Activated naive CD4-positive, alpha-beta T cell treated with anti-CD3 and anti-CD28 coated beads, Interleukin-2, amount 50 U/mL, for 24 hours (primary cell): ENCODE data around the gene ERVW-1.
A peak's percentile ranks its signal among the peaks of the same experiment; 100 is the strongest.
"Not testable (repeated sequence)": the region's sequence is repeated elsewhere in the genome, so short reads cannot be mapped to it uniquely, and the experiment has no call there.

Experiments used
- H3K27ac Mint-ChIP-seq: one replicate; pipeline ENCODE4 v1.8.0; 2021; ENCODE audit warnings: mild to moderate bottlenecking, mixed read lengths
- H3K27me3 Mint-ChIP-seq: one replicate; pipeline ENCODE4 v1.8.0; 2021; ENCODE audit warnings: mixed read lengths
- H3K36me3 Mint-ChIP-seq: one replicate; pipeline ENCODE4 v1.8.0; 2021; ENCODE audit warnings: mixed read lengths
- H3K4me1 Mint-ChIP-seq: one replicate; pipeline ENCODE4 v1.8.0; 2021; ENCODE audit warnings: mixed read lengths
- H3K4me3 Mint-ChIP-seq: one replicate; pipeline ENCODE4 v1.8.0; 2021; ENCODE audit warnings: mild to moderate bottlenecking, mixed read lengths
- H3K9me3 Mint-ChIP-seq: one replicate; pipeline ENCODE4 v1.8.0; 2021; ENCODE audit warnings: mixed read lengths

Gene ERVW-1

DNA sequence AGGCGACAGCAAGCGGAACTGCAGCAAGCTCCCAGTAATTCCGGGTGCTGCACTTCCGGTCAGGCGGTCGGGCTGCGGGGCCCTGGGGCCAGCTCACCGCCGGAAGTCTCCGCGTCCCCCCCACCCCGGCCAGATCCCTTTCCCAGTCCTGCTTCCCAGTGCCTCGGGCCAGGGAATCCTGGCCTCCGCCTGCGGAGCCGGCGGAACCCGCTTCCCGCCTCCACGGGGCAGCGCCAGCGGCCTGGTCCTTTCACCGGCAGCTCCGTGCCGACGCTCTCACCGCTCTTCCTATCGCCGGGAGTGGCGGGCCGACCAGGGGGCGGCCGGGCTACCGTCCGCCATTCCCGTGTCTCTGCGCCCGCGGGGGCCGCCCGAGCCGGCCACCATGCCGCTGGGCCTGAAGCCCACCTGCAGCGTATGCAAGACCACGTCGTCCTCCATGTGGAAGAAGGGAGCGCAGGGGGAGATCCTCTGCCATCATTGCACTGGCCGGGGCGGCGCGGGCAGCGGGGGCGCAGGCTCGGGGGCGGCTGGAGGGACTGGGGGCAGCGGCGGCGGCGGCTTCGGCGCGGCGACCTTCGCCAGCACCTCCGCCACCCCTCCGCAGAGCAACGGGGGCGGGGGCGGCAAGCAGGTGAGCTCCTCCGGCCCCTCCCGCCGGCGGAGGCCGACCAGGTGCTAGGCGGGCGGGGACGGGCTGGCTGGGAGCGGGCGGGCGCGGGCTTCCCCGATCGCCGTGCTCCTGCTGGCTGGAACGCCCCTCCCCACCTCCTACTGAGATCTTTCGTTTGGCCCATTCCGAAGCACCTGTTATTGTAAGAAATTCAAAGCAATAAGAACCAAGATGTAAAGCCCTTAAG, 30.2 kb downstream of the ERVW-1 start, which contains the start of gene GATAD1:
Gene GATAD1 (plus strand): TSS at position 138 of the 860 bp plus-strand sequence. CDS start 248 bp downstream, at position 386.
- no peaks in the 10 kb centered on the region for H3K9me3 Mint-ChIP-seq
- H3K36me3 Mint-ChIP-seq: no peaks in the 10 kb centered on the region
- peak within 1 kb of the TSS; percentile 98 for H3K27ac Mint-ChIP-seq

DNA sequence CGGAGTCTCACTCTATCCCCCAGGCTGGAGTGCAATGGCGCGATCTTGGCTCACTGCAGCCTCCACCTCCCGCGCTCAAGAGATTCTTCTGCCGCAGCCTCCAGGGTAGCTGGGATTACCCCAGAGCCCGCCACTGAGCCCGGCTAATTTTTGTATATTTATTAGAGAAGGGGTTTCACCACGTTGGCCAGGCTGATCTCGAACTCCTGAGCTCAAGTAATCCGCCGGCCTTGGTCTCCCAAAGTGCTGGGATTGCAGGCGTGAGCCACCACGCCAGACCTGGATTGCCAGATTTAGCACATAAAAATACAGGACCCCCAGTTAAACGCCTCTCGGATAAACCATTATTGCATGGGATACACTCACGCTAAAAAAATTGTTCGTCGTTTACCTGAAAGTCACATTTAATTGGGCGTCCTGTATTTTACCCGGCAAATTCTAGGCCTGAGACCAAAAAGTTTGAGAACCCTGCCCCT, 30.8 kb downstream of the ERVW-1 start:
- Mint-ChIP-seq H3K4me1 (peaks cover 22% of the 10 kb centered on the region), H3K27me3 (no peaks in the 10 kb centered on the region), H3K27ac (peak overlapping the region; percentile 96), H3K9me3 (no peaks in the 10 kb centered on the region), H3K36me3 (no peaks in the 10 kb centered on the region), H3K4me3 (peak overlapping the region; percentile 87)

More for the DNA sequence above, 30.2 kb downstream of the ERVW-1 start, which contains the start of gene GATAD1:
- Mint-ChIP-seq H3K27me3 (no peaks in the 10 kb centered on the region), H3K4me1 (peaks cover 22% of the 10 kb centered on the region), H3K4me3 (peak within 1 kb of the TSS; percentile 96)

DNA sequence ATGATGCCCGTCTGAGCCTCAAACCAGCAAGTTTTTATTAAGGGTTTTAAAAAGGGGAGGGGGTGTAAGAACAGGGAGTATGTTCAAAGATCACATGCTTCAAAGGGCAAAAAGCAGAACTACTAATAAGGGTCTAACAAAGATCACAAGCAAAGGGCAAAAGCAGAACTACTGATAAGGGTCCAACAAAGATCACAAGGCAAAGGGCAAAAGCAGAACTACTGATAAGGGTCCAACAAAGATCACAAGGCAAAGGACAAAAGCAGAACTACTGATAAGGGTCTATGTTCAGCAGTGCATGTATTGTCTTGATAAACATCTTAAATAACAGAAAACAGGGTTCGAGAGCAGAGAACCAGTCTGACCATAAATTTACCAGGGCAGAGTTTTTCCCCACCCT, 35.0 kb downstream of the ERVW-1 start:
- not testable (repeated sequence) for H3K4me3 Mint-ChIP-seq, H3K27me3 Mint-ChIP-seq, H3K9me3 Mint-ChIP-seq, H3K36me3 Mint-ChIP-seq
- peak overlapping the region; percentile 10 for H3K27ac Mint-ChIP-seq
- H3K4me1 Mint-ChIP-seq: peaks cover 17% of the 10 kb centered on the region

DNA sequence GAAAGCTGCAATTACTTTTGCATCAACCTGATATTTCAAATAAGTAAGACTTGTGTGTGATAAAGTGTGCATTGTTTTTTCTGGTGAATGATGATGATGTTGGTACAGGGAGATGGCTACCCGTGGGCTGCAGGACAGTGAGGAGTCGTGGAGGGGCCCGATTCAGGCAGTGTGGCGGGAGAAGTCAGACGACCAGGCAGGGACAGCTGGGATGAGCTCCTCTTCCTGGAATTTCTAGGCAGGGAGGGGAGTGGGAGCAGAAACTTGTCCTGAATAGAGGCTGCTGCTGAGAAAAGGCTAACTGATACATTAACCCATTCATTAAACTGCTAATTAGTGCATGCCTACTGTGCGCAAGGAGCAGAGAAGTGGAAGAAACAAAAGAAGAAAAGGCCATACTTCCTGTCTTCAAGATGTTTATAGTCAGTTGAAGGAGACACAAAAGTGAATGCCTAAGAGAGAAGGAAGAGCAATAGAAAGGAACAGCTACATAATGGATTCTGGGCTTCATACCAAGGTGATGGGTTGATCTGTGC, 39.7 kb downstream of the ERVW-1 start:
- Mint-ChIP-seq H3K27ac (no peak overlapping the region), H3K4me3 (no peak overlapping the region), H3K36me3 (no peaks in the 10 kb centered on the region), H3K27me3 (no peaks in the 10 kb centered on the region), H3K9me3 (no peaks in the 10 kb centered on the region), H3K4me1 (no peaks in the 10 kb centered on the region)

DNA sequence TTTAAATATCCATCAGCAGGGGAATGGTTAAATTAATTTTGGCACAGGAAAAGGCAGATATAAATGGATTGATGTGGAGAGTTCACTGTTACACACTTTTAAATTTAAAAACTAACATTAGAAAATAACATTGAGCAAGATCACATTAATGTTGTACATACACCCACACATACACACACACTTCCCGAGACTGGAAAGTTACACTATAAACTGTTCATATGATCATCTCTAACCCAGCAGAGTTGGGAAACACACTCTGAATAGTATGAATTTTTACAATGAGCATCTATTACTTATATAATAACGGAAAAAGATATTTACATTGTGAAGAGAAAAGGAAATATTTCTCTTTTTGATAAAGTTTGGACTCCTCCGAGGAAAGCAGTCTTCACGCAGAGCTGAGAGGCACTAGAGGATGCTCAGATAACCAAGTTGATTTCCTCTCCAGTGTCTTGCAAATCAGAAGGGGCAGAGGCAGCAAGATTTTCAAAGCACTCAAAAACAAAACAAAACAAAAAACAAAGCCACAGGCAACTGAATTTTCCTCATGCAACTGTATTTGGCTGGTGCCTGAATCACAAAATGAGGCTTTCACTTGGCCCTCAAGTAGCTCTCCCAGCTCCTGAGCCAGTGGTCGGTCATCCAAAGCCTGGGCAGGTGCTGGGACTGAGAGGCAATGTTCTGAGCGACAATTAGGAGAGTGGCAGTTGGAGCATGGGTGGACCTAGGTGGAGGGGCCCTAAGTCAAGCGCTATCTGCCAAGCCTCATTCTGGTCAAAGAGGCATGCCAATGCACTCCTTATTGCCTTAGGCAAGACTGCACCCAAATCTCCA, 40.9 kb downstream of the ERVW-1 start:
- no peaks in the 10 kb centered on the region for H3K4me1 Mint-ChIP-seq
- no peaks in the 10 kb centered on the region for H3K36me3 Mint-ChIP-seq
- H3K27me3 Mint-ChIP-seq: no peaks in the 10 kb centered on the region
- no peak overlapping the region for H3K4me3 Mint-ChIP-seq
- H3K27ac Mint-ChIP-seq: no peak overlapping the region
- no peaks in the 10 kb centered on the region for H3K9me3 Mint-ChIP-seq

DNA sequence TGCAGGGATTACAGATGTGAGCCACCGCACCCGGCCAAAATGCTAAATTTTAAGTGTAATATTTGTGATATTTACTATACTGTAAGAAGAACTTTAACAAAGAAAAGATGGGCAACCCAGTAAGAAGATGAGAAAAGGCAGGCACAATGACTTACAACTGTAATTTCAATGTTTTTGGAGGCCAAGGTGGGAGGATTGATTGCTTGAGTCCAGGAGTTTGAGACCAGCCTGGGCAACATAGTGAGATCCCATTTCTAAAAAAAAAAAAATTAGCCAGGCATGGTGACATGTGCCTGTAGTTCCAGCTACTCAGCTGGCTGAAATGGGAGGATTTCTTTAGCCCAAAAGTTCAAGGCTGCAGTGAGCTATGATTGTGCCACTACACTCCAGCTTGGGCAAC, 42.2 kb downstream of the ERVW-1 start:
- Mint-ChIP-seq H3K27ac (no peak overlapping the region), H3K4me1 (no peaks in the 10 kb centered on the region), H3K27me3 (no peaks in the 10 kb centered on the region), H3K36me3 (no peaks in the 10 kb centered on the region), H3K4me3 (no peak overlapping the region), H3K9me3 (no peaks in the 10 kb centered on the region)

DNA sequence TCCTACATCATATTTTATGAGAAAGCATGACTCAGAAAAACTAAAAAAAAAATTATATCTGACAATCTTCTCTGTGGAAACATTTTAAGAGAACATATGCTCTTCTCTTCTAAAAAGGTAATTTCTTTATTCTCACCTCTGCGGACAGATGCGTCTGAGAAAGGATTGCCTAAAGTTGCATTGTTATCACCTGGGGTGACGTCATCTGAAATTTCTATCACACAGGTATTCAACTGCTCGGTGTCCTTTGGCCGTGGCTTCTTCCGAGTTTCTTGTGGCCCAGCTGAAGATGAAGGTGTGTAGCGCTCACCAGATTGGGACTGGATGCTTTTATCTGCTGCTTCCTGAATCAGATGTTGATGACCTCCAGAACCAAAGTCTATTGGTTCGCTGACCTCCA, 44.7 kb downstream of the ERVW-1 start:
- Mint-ChIP-seq H3K9me3 (no peaks in the 10 kb centered on the region), H3K27ac (no peak overlapping the region), H3K4me1 (no peaks in the 10 kb centered on the region), H3K27me3 (no peaks in the 10 kb centered on the region), H3K4me3 (no peak overlapping the region), H3K36me3 (no peaks in the 10 kb centered on the region)

DNA sequence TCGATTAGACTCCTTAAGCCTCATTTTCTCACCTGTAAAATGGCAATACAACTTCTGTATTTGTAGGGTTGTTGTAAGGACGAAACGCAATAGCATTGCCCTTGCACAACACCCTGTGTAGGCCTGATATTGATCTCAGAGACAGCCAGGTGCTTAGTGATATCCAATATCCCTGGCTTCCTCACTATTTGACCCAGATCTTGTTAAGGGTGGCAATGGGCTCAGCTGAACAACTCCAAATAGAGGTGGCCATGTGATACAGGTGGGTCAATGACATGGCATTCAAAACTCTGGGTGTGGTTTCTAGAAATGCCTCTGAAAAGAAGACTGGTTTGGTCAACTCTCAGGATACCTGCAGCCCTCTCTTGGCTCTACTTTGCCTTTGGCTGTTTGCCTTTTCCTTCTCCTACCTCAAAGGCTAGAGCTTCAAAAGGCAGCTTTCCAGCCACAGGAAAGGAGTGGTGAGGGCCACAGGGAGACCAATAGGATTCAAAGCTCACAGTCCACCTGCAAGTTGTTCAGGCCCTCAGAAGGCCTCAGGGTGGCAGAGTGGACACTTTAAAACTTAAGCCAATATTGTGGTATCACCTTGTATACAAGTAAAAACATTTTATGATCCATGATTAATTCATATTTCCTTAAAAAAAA, 45.3 kb downstream of the ERVW-1 start:
- Mint-ChIP-seq H3K9me3 (no peaks in the 10 kb centered on the region), H3K27ac (no peak overlapping the region), H3K36me3 (no peaks in the 10 kb centered on the region), H3K27me3 (no peaks in the 10 kb centered on the region), H3K4me1 (no peaks in the 10 kb centered on the region), H3K4me3 (no peak overlapping the region)

DNA sequence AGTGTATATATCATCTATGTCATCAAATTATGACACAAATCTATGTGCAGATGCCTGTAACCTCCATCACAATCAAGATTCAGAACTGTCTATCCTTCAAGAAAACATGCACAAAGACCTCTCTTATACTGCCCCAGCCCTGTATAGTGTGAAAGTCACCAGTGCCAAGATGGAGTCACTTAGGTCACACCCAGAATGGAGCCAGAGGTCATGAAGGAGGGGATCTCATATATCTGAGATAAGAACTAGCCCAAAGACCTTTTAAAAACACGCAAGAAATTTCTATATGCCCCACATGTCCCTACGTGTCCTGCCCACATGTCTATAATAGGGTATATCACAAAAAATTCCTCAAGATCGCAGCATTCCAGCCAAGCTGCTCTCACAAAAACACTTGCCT, 50.6 kb downstream of the ERVW-1 start:
- Mint-ChIP-seq H3K27ac (no peak overlapping the region), H3K9me3 (no peaks in the 10 kb centered on the region), H3K4me3 (no peak overlapping the region), H3K36me3 (no peaks in the 10 kb centered on the region), H3K27me3 (peaks cover 12% of the 10 kb centered on the region), H3K4me1 (peaks cover 10% of the 10 kb centered on the region)

DNA sequence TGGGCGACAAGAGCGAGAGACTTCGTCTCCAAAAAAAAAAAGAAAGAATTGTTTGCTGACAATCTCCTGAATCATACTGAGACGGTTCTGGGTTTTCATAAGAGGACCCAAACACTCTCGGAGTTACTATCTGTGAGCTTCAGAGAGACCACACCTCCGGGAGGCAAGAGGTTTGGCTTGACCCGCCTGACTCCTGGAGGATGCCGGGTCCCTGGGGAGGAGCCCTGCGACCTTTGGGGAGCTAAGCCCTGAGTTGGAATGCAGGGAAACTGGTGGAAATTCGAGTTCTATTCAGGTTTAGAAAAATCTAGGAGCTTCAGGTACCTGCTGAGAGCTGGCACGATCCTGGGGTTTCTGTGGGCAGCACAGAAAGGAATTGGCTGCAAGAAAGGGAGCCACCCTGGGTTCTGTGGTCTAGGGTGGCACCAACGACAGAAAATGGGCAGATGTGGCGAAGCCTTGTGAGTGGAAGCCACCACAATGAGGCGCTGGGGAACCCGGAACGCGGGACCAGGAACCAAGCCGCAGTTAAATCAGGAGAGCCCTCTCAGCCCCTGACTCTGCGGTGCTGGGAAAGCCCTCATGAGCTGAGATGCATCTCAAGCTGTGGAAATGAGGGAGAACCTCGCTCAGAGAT, 52.3 kb downstream of the ERVW-1 start:
- Mint-ChIP-seq H3K4me3 (peak overlapping the region; percentile 27), H3K9me3 (no peaks in the 10 kb centered on the region), H3K27ac (no peak overlapping the region)

DNA sequence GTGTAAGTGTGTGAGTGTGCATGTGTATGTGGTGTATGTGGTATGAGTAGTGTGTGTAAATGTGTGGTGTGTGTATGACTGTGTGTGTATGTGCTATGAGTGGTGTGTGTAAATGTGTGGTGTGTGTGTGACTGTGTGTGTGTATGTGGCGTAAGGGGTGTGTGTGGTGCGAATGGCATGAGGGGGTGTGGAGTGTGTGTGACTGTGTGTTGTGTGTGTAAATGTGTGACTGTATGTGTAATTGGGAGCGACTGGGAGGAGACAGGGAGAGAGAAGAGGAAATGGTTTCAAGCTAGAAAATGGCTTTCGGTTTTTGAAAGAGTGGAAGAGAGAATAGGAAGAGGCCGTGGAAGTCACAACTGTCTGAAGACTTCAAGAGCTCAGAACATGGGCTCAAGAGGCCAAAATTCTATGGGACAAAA, 54.0 kb downstream of the ERVW-1 start:
- H3K4me3 Mint-ChIP-seq: peak overlapping the region; percentile 20
- H3K36me3 Mint-ChIP-seq: no peaks in the 10 kb centered on the region
- H3K27ac Mint-ChIP-seq: no peak overlapping the region

More for the DNA sequence above, 52.3 kb downstream of the ERVW-1 start:
- Mint-ChIP-seq H3K36me3 (no peaks in the 10 kb centered on the region), H3K4me1 (peaks cover 10% of the 10 kb centered on the region), H3K27me3 (peaks cover 12% of the 10 kb centered on the region)

DNA sequence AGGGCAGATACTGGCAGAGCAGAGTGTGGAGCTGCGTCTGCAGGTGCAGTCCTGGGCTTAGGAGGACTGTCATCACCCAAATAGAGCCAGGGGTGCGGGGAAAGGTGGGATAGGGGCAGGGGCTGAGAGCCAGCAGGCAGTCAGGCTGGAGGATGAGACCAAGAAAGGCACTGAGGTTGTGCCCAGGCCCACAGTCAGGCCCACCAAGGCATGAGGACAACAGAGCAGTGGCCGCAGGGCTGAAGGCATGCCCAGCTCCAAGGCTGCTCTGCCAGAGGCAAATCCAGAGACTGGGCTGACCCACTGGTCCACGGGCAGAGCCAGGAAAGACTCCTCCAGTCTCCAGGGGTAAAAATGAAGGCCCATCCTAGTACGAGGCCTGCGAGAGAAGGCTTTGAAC, 54.8 kb downstream of the ERVW-1 start:
- H3K36me3 Mint-ChIP-seq: no peaks in the 10 kb centered on the region
- no peaks in the 10 kb centered on the region for H3K9me3 Mint-ChIP-seq
- peaks cover 10% of the 10 kb centered on the region for H3K4me1 Mint-ChIP-seq
- no peak overlapping the region for H3K4me3 Mint-ChIP-seq
- H3K27ac Mint-ChIP-seq: no peak overlapping the region
- H3K27me3 Mint-ChIP-seq: peaks cover 12% of the 10 kb centered on the region

More for the DNA sequence above, 54.0 kb downstream of the ERVW-1 start:
- peaks cover 12% of the 10 kb centered on the region for H3K27me3 Mint-ChIP-seq
- peaks cover 10% of the 10 kb centered on the region for H3K4me1 Mint-ChIP-seq
- H3K9me3 Mint-ChIP-seq: no peaks in the 10 kb centered on the region

DNA sequence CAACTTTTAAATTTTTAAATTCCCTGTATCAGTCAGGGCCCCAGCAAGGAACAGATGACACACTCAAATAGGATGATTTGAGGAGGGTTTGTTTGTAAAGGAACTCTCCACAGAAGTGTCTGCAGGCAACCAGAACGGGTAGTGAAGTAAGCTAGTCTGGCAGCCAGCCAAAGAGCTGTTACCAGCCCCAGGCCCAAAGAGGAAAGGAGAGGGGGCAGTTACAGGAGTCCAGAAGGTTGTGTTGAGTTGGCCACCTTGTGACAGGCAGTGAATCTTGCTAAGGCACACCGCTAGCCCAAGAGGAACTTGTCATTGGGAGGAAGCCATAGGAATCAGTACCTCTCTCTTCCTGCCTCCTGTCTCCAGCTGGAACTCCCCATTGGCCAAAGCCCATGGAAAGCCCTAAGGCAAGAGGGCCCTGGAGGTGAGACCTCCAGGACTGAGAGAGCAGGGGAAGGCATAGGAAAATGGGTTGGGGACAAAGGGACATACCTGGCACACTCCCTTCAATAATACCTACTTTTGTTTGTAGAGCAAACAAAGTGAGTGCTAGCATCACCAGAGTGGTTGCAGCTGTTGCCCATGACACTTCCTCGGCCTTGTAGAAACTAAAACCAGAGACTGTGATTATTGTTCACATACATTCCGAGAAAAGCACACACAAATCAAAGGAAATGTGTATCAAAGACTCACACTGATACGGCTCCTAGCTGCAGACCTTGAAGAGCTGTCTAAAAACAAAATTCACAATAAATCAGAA, 55.9 kb downstream of the ERVW-1 start:
- Mint-ChIP-seq H3K9me3 (no peaks in the 10 kb centered on the region), H3K36me3 (no peaks in the 10 kb centered on the region)

More for the DNA sequence above, 55.9 kb downstream of the ERVW-1 start:
- H3K27me3 Mint-ChIP-seq: peaks cover 12% of the 10 kb centered on the region
- no peak overlapping the region for H3K27ac Mint-ChIP-seq
- H3K4me3 Mint-ChIP-seq: no peak overlapping the region
- H3K4me1 Mint-ChIP-seq: peaks cover 10% of the 10 kb centered on the region
